Right lobe of liver (tissue), 6 donors: ENCODE results near the gene DYNLL2. TPM values are rescaled to one million over a fixed set of nuclear protein-coding genes. Genes with fewer than 3 reads are reported as not detected.
A peak's percentile ranks its signal among the peaks of the same experiment; 100 is the strongest.

Experiments used
- ATAC-seq, 4 donors: fragments of 200-7000 bp; cut with Tn5 transposase; one replicate each; pipeline ENCODE4 v1.9.1; 2020; ENCODE audit warnings: mild to moderate bottlenecking in 4 of 4, moderate library complexity in 4 of 4
- DNase-seq, 3 donors: peaks; one replicate each; pipeline ENCODE4 v3.0.0-alpha.2; 2020
- H3K27ac ChIP-seq, 3 donors: fragments of 200-600 bp; one replicate each; pipeline ENCODE4 v1.8.0; 2022
- H3K27me3 ChIP-seq, 2 donors: fragments of 200-600 bp; one replicate each; pipeline ENCODE4 v1.8.0; 2022
- H3K36me3 ChIP-seq, 4 donors: fragments of 200-600 bp; sonication (generic) in 1 of 4; one replicate each; pipeline versions ENCODE4 v1.5.1 to v1.8.0; 2017 to 2022; ENCODE audit warnings: control low read depth in 1 of 4
- H3K4me1 ChIP-seq, 4 donors: fragments of 200-600 bp; sonication (generic) in 1 of 4; one replicate each; pipeline versions ENCODE4 v1.5.1 to v1.8.0; 2017 to 2022; ENCODE audit warnings: control low read depth in 1 of 4
- H3K4me3 ChIP-seq, 3 donors: fragments of 200-600 bp; one replicate each; pipeline ENCODE4 v1.8.0; 2022
- H3K9me3 ChIP-seq, 4 donors: fragments of 200-600 bp; sonication (generic) in 1 of 4; one replicate each; pipeline versions ENCODE4 v1.5.1 to v1.8.0; 2017 to 2022; ENCODE audit warnings: control low read depth in 1 of 4
- CTCF ChIP-seq, 4 donors: fragments of 200-600 bp in 3 of 4; fragments of 450-650 bp in 1 of 4; IDR thresholded peaks; one replicate each; pipeline versions ENCODE4 v1.5.1 to v1.8.0; 2016 to 2022; ENCODE audit warnings: antibody characterized with exemption in 4 of 4, mild to moderate bottlenecking in 2 of 4
- POLR2A ChIP-seq: fragments of 450-650 bp; IDR thresholded peaks from one replicate; pipeline ENCODE4 v1.6.1; 2017; ENCODE audit warnings: antibody characterized with exemption, mild to moderate bottlenecking
- WGBS: methylation state at CpG from one replicate; pipeline ENCODE4 v1.1.6; 2018; ENCODE audit warnings: low coverage, low lambda C conversion rate; ENCODE audit not compliant: insufficient coverage; ENCODE audit errors: missing lambda C conversion rate; 5-methylcytosine and 5-hydroxymethylcytosine counted together
- intact Hi-C, 2 donors: fragments of 100-400 bp; cut with DNase I; formaldehyde crosslinking; loops; one replicate each; pipeline versions ENCODE4 v1.11.2 to v1.14.1; 2022
- long read RNA-seq: library from polyadenylated mRNA; unstranded; transcript quantifications from one replicate; pipeline ENCODE4 v2.0.0, GENCODE V29; 2019
- total RNA-seq, 6 experiments: library from RNA; depleted of rRNA in 2 of 6; stranded (reverse); fragments of >200 nt in 2 of 6; fragmentation: NEBNext Ultra II Directional in 3 of 6; extraction: Animal tissue kit (Norgen Biotek cat#: 25700) in 3 of 6; gene quantifications; one replicate each; pipeline versions ENCODE4 v1.1.0 to v1.2.4, GENCODE V29; 2016 to 2023
- donor health status: DM: no; HTN: yes; CAD: no.
- donor health status: DM: no; HTN: no; CAD: no.
- donor health status: DM: no; HTN: no; CAD: no.
- donor health status: DM: no; HTN: yes; CAD: no.
- donor health status: DM: no; HTN: yes; CAD: no.

The DYNLL2 gene
- total RNA-seq, result 10 to 100 TPM; 13.3 to 28.7 (median 17.7) TPM
- long read RNA-seq, partial matches to known transcripts, result 0 of 1 reads
- long read RNA-seq, other reads (novel, unspliced or antisense), result 1 of 1 reads

DNA sequence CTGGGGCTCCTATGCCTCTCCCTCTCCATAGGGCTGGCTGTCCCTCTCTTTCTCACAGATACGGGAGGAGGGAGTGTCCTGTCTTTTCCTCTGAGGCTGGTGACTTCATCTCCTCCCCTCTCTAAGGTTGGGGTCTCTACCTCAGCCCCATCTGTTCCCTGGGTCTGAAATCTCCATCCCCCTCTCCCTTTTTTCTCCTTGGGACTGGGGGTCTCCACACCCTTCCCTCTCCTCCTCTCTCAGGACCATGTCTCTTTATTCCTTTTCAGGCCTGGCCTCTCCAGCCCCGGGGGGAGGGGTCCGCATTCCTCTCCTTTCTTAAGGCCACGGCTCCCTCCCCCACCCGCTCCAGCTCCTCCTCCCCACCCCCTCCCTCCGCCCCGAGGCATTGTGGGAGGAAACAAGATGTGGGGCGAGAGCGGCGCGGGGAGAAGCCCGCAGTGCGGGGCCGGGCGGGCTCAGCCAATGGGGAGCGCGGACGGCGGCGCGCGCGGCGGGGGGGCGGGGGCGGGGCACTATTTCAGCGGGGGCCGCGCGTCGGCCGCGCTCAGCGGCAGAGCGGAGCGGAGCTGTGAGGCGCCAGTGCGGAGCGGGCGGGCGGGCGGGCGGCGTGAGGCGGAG, at the start of gene DYNLL2:
Gene DYNLL2 (plus strand): TSS at position 550 of the 621 bp plus-strand sequence. CDS start 3,672 bp downstream, outside the sequence.
- H3K9me3 ChIP-seq, result no peaks in the 10 kb centered on the region
- peaks cover 0 to 16% (median 6%) of the 10 kb centered on the region in 4 donors for H3K4me1 ChIP-seq
- 0% methylated on average over 15 of the region's 45 CpGs for WGBS
- ATAC-seq (peak; percentile 89 to 93 (median 92)), DNase-seq (peak; percentile 93 to 96 (median 95))
- peaks cover 0 to 8% (median 0%) of the 10 kb centered on the region in 4 donors for H3K36me3 ChIP-seq
- TF ChIP-seq POLR2A, result no peak
- TF ChIP-seq CTCF (IDR thresholded peaks at IDR 0.05), result no peak
- peak within 1 kb of the TSS; percentile 84 to 93 (median 86) for H3K27ac ChIP-seq
- H3K27me3 ChIP-seq, result no peaks in the 10 kb centered on the region
- intact Hi-C loops, result no loop called here
- peak within 1 kb of the TSS; percentile 94 to 98 (median 96) for H3K4me3 ChIP-seq

DNA sequence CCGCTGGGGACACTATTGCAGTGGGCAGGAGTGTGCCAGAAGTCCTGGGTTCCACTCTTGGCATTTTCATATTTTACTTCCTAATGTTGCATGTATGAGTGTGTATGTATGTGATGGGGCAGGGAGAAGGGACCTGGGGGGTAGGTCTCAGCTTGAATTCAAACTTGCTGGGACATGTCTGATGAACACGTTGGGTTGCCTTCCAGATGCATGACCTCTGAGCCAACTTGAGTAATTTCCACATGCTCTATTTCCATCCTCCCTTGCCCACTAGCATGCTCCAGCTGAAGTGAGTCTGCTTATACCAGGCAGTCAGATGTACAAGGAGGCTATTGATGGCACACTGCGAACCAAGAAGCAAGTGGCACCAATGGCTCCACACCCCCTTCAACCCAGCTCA, 43.2 kb upstream of the DYNLL2 start:
- TF ChIP-seq CTCF (IDR thresholded peaks at IDR 0.05), result no peak
- no peak for TF ChIP-seq POLR2A
- 69% methylated on average over 2 of the region's 3 CpGs for WGBS
- Histone ChIP-seq H3K4me1 (peaks cover 0 to 15% (median 5%) of the 10 kb centered on the region in 4 donors), H3K9me3 (no peaks in the 10 kb centered on the region), H3K36me3 (no peaks in the 10 kb centered on the region), H3K27ac (no peak overlapping the region), H3K4me3 (no peak overlapping the region), H3K27me3 (no peaks in the 10 kb centered on the region)
- DNase-seq, result no peak
- intact Hi-C loops, result no loop called here
- no peak for ATAC-seq

DNA sequence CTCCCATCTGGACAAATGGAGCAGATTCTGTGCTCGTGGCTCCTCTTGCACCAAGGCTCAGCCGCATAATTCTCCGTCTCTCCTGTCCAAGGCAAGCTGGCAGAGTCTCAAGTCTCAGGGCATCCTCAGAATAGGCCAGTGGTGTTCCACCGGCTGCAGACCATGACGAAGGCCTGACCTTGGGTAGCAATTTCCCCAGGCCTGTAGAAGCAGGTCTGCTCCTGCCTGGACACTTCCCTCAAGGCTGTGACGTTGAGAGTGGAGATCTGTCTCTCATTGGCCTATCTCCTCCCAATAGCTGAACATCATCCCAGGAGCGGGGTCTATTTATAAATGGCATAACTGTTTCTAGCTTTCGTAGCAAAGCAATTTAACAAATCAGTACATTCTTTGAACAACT, 42.8 kb upstream of the DYNLL2 start:
- intact Hi-C loops, result no loop called here
- H3K27ac ChIP-seq, result no peak overlapping the region
- no peak for TF ChIP-seq POLR2A
- H3K27me3 ChIP-seq, result no peaks in the 10 kb centered on the region
- DNase-seq (no peak), ATAC-seq (no peak)
- H3K9me3 ChIP-seq, result no peaks in the 10 kb centered on the region
- 58% methylated on average over 4 of the region's 8 CpGs for WGBS
- peaks cover 0 to 15% (median 5%) of the 10 kb centered on the region in 4 donors for H3K4me1 ChIP-seq
- no peak overlapping the region for H3K4me3 ChIP-seq
- no peaks in the 10 kb centered on the region for H3K36me3 ChIP-seq

GRCh38 chr17:58041161-58041560, 42.1 kb upstream of the DYNLL2 start:
- no peak overlapping the region for H3K27ac ChIP-seq
- peaks cover 0 to 15% (median 5%) of the 10 kb centered on the region in 4 donors for H3K4me1 ChIP-seq
- H3K27me3 ChIP-seq, result no peaks in the 10 kb centered on the region
- WGBS, result 77% methylated on average over 3 of the region's 5 CpGs
- no peaks in the 10 kb centered on the region for H3K9me3 ChIP-seq
- ATAC-seq (no peak), DNase-seq (no peak)
- TF ChIP-seq POLR2A (no peak), CTCF (IDR thresholded peaks at IDR 0.05) (no peak)
- no peak overlapping the region for H3K4me3 ChIP-seq
- intact Hi-C loops, result no loop called here
- H3K36me3 ChIP-seq, result no peaks in the 10 kb centered on the region
